Epithelial cell of prostate (primary cell): ENCODE measurements around the gene STX1B.
"Not testable (repeated sequence)": the region's sequence is repeated elsewhere in the genome, so short reads cannot be mapped to it uniquely, and the experiment has no call there.

Source experiments
- DNase-seq: peaks from one replicate; pipeline ENCODE4 v3.0.0-alpha.2; 2011; ENCODE audit warnings: low read depth, low spot score
- H3K27ac ChIP-seq: fragments of 450-650 bp; 2 replicates; pipeline ENCODE4 v1.5.1; 2017; ENCODE audit warnings: mild to moderate bottlenecking

The STX1B gene

GRCh38 chr16:30939571-30939970 lies 70.9 kb downstream of the STX1B start:
- not testable (repeated sequence) for DNase-seq
- peak overlapping the region; percentile 94 for H3K27ac ChIP-seq
